Kidney epithelial cell (primary cell): ENCODE measurements around the gene SLC12A3. TPM values are rescaled to one million over a fixed set of nuclear protein-coding genes. Genes with fewer than 3 reads are reported as not detected.

Experiments
- DNase-seq: peaks from one replicate; pipeline ENCODE4 v3.0.0-alpha.2; 2010; ENCODE audit warnings: low read depth
- H3K27me3 ChIP-seq: 2 replicates; pipeline ENCODE4 v1.6.0; 2011; ENCODE audit warnings: low read length; ENCODE audit not compliant: control insufficient read depth, insufficient read depth
- H3K36me3 ChIP-seq: 2 replicates; pipeline ENCODE4 v1.5.1; 2011; ENCODE audit warnings: low read length; ENCODE audit not compliant: control insufficient read depth, insufficient read depth
- H3K4me3 ChIP-seq: 2 replicates; pipeline ENCODE4 v1.5.1; 2011; ENCODE audit warnings: low read depth, mild to moderate bottlenecking, control low read depth, low read length
- CTCF ChIP-seq: IDR thresholded peaks from 2 replicates; pipeline ENCODE4 v1.5.1; 2011; ENCODE audit warnings: mild to moderate bottlenecking, moderate library complexity, low read length, control low read depth, inconsistent platforms; ENCODE audit not compliant: insufficient read depth, poor library complexity, severe bottlenecking
- total RNA-seq: library from RNA; depleted of rRNA; stranded (reverse); fragments of >200 nt; gene quantifications from 2 replicates; pipeline ENCODE4 v1.2.3, GENCODE V29; 2015

SLC12A3 gene
- total RNA-seq, 1 donor from 2014 or later, result 0.08 TPM

DNA sequence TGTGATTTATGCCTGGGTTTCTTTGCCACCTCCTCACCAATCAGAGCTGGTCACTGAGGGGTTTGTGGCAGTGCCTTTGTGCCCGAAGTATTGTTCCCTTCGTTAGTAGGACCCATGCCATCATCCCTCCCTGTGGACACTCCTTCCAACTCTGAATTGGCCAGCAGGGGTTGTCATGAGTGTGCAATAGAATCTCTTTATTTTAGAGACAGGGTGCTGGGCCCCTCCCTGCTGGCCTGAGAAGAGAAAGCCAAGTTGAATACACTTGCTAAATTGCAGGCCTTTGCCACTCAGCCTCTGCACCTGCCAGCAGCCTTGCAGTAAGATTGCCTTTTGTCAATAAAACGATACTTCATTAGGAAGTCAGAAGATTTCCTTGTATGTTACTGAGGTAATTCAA, 40.7 kb upstream of the SLC12A3 start:
- Histone ChIP-seq H3K4me3 (no peak overlapping the region), H3K36me3 (no peaks in the 10 kb centered on the region), H3K27me3 (no peaks in the 10 kb centered on the region)
- no peak for DNase-seq
- TF ChIP-seq CTCF, result no peak

DNA sequence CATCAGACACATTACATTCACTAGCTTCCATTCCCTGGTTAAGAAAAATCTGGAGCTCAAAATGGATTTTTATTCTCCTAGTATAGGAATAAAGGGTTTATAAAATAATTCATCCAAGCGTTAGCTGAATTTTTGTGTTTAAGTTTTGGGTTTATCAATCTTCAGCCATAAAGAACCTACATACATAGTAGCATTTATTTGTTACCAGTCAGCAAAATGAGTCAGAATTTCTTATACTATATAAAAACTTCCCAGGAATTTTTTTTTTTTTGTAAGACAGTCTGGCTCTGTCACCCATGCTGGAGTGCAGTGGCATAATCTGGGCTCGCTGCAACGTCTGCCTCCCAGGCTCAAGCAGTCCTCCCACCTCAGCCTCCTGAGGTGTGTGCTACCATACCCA, 40.2 kb upstream of the SLC12A3 start:
- H3K27me3 ChIP-seq, result no peaks in the 10 kb centered on the region
- no peak for DNase-seq
- no peak overlapping the region for H3K4me3 ChIP-seq
- TF ChIP-seq CTCF, result no peak
- no peaks in the 10 kb centered on the region for H3K36me3 ChIP-seq

- TF ChIP-seq CTCF, result no peak
- no peak for DNase-seq
- Histone ChIP-seq H3K36me3 (no peaks in the 10 kb centered on the region), H3K27me3 (no peaks in the 10 kb centered on the region), H3K4me3 (no peak overlapping the region)
These were observed 39.2 kb upstream of the SLC12A3 start for GRCh38 chr16:56825826-56826225.

DNA sequence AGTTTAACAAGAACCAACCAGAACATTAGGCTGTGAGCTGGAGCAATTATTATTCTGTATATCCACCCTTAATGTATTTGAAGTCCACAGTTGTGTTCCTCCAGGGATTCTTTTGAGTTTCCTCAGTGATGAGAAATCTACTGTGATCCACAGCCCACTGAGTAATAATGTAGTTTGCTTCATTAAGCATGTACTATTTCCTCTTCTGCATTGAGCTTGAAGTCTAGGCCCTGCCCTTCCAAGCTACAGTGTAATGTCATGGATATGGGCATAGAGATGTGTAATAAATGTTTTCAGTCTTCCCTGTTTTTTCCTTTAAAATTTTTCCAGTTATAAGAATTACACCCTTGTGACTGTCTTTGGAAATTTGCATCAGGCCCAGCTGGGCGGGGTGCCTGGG, 36.4 kb upstream of the SLC12A3 start:
- DNase-seq, result no peak
- Histone ChIP-seq H3K27me3 (no peaks in the 10 kb centered on the region), H3K4me3 (no peak overlapping the region), H3K36me3 (no peaks in the 10 kb centered on the region)
- no peak for TF ChIP-seq CTCF

DNA sequence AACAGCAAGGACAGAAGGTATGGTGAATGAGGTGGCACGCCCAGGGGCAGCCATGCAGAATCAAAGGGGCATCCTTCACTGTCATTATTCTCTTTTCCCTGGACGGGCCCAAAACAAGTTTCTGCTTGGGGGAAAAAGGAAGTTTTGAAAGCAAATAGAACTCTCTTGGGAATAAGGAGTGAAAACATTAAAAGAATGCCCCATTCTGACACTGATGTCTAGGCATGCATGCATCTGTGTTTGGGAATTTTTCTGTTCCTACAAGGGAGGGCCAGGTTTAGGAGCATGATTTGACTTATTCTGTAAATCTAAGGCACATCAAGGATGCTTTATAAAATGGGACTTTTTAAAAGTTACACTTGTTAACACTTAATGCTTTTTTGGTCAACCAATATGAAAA, 34.3 kb upstream of the SLC12A3 start:
- DNase-seq, result no peak
- no peaks in the 10 kb centered on the region for H3K27me3 ChIP-seq
- no peak overlapping the region for H3K4me3 ChIP-seq
- TF ChIP-seq CTCF, result no peak
- H3K36me3 ChIP-seq, result no peaks in the 10 kb centered on the region

DNA sequence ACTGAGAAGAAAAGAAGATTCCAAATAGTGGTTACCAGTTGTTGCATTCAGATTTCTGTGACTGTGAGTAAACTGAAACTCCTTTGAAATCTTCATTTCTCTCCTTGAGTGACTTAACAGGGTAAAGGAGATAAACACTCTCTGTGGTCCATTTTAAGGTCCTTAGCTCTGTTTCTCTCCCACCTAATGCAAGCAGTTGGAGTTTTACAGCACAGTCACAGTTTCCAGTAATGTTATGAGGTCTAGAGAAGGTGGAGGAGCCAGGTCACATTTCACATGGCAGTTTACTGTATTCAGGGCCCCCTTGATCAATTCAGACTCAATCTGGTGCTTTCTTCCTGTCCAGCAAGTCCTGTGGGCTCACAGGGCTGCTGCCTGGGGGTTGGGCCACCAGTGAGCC, 32.2 kb upstream of the SLC12A3 start:
- no peak for DNase-seq
- Histone ChIP-seq H3K27me3 (no peaks in the 10 kb centered on the region), H3K36me3 (no peaks in the 10 kb centered on the region), H3K4me3 (no peak overlapping the region)
- no peak for TF ChIP-seq CTCF
